HepG2 (cell line): ENCODE measurements around the gene PMAIP1. TPM values are rescaled to one million over a fixed set of nuclear protein-coding genes. Genes with fewer than 3 reads are reported as not detected.
A peak's percentile ranks its signal among the peaks of the same experiment; 100 is the strongest.

Source experiments
- ATAC-seq: fragments of 200-7000 bp; cut with Tn5 transposase; 3 replicates; pipeline ENCODE4 v1.9.1; 2020; ENCODE audit warnings: mild to moderate bottlenecking, moderate library complexity
- BruUV-seq: library from RNA; stranded (reverse); fragments of 400-500 nt; replicated peaks from 2 replicates; lab custom pipeline; 2021; lab: Mats Ljungman, UMichigan
- CTCF ChIA-PET: fragments of 300-600 bp; formaldehyde crosslinking; extraction: SDS; loops from one replicate; lab custom pipeline; 2021; ENCODE audit warnings: low total read pairs, inconsistent platforms, low intra/inter-chr PET ratio; lab: Yijun Ruan, JAX
- POLR2A ChIA-PET: fragments of 350-600 bp; sonication (Branson Sonifier 250); formaldehyde crosslinking; loops from one replicate; lab custom pipeline; 2020; ENCODE audit warnings: antibody characterized with exemption, inconsistent platforms; lab: Yijun Ruan, JAX
- DNase-seq: peaks from one replicate; pipeline ENCODE4 v3.0.0-alpha.2; 2015; ENCODE audit warnings: low spot score
- FAIRE-seq: peaks from 3 replicates; lab custom pipeline; 2011; peaks lifted over from hg19 to GRCh38; lab: Jason Lieb, UNC
- H2AFZ ChIP-seq: one replicate; pipeline ENCODE4 v1.6.1; 2011; ENCODE audit warnings: low read length, inconsistent platforms
- H3K27ac ChIP-seq: fragments of 300-600 bp; 3 replicates; pipeline ENCODE4 v1.8.0; 2011; ENCODE audit warnings: mixed run types, mild to moderate bottlenecking, mixed read lengths, low read length, inconsistent platforms; ENCODE audit not compliant: insufficient read depth; ENCODE audit errors: extremely low read length
- H3K27me3 ChIP-seq, 2 experiments: fragments of 200-600 bp in 1 of 2; 2 replicates in 1 of 2; 3 replicates in 1 of 2; pipeline versions ENCODE4 v1.6.0 to v1.8.0; 2011; ENCODE audit warnings: low read length in 2 of 2, mild to moderate bottlenecking in 2 of 2, moderate library complexity in 2 of 2, inconsistent platforms in 1 of 2; ENCODE audit not compliant: insufficient read depth in 2 of 2, control insufficient read depth in 1 of 2
- H3K36me3 ChIP-seq, 2 experiments: fragments of 200-600 bp in 1 of 2; replicated peaks in 1 of 2; 2 replicates in 1 of 2; 3 replicates in 1 of 2; pipeline versions ENCODE4 v1.5.1 to v1.8.0; 2011; ENCODE audit warnings: low read length in 2 of 2, inconsistent platforms in 1 of 2; ENCODE audit not compliant: insufficient read depth in 2 of 2, control insufficient read depth in 1 of 2
- H3K4me1 ChIP-seq: 2 replicates; pipeline ENCODE4 v1.5.1; 2012; ENCODE audit warnings: low read length, inconsistent platforms; ENCODE audit not compliant: insufficient read depth
- H3K4me2 ChIP-seq: 2 replicates; pipeline ENCODE4 v1.6.0; 2011; ENCODE audit warnings: low read depth, low read length, inconsistent platforms
- H3K4me3 ChIP-seq, 3 experiments: fragments of 200-600 bp in 1 of 3; sonication (generic), shearing (Covaris generic) in 1 of 3; replicated peaks in 1 of 3; 2 replicates each; pipeline ENCODE4 v1.5.1; 2011 to 2016; ENCODE audit warnings: low read length in 3 of 3, inconsistent platforms in 2 of 3, low read depth in 2 of 3, mild to moderate bottlenecking in 2 of 3, control low read depth in 1 of 3, mixed read lengths in 1 of 3; ENCODE audit not compliant: insufficient read depth in 1 of 3
- H3K79me2 ChIP-seq: one replicate; pipeline ENCODE4 v1.6.1; 2011; ENCODE audit warnings: low read length, inconsistent platforms; ENCODE audit not compliant: insufficient read depth
- H3K9ac ChIP-seq: 2 replicates; pipeline ENCODE4 v1.6.0; 2011; ENCODE audit warnings: mild to moderate bottlenecking, low read depth, low read length, inconsistent platforms; ENCODE audit not compliant: insufficient read depth
- H3K9me3 ChIP-seq: 2 replicates; pipeline ENCODE4 v1.5.1; 2012; ENCODE audit warnings: mild to moderate bottlenecking, low read length
- H4K20me1 ChIP-seq: 2 replicates; pipeline ENCODE4 v1.6.0; 2011; ENCODE audit warnings: inconsistent platforms, mild to moderate bottlenecking, low read length, moderate library complexity; ENCODE audit not compliant: insufficient read depth
- CHD4 ChIP-seq: fragments of 200-600 bp; sonication (generic); IDR thresholded peaks from 2 replicates; pipeline ENCODE4 v1.7.0; 2017; ENCODE audit warnings: mild to moderate bottlenecking, low read length, borderline replicate concordance
- EHMT2 ChIP-seq: fragments of 200-600 bp; sonication (generic); IDR thresholded peaks from 2 replicates; pipeline ENCODE4 v1.7.0; 2017; ENCODE audit warnings: antibody characterized with exemption, low read depth, low read length, borderline replicate concordance
- FOSL2 ChIP-seq: sonication (generic); formaldehyde crosslinking; IDR thresholded peaks from 2 replicates; pipeline ENCODE4 v1.4.0; 2020; ENCODE audit warnings: missing genetic modification reagents
- FUBP1 ChIP-seq: sonication (generic); formaldehyde crosslinking; IDR thresholded peaks from 2 replicates; pipeline ENCODE4 v1.5.1; 2020; ENCODE audit warnings: missing genetic modification reagents, mild to moderate bottlenecking, borderline replicate concordance
- HHEX ChIP-seq: IDR thresholded peaks from 2 replicates; pipeline ENCODE4 v1.6.1; 2016; ENCODE audit warnings: control low read depth
- IKZF4 ChIP-seq: sonication (generic); formaldehyde crosslinking; IDR thresholded peaks from 2 replicates; pipeline ENCODE4 v1.5.1; 2020; ENCODE audit warnings: borderline replicate concordance, mild to moderate bottlenecking, low read depth, missing genetic modification reagents; ENCODE audit errors: not compliant biosample characterization
- KLF15 ChIP-seq: sonication (generic); formaldehyde crosslinking; IDR thresholded peaks from 2 replicates; pipeline ENCODE4 v1.8.1; 2023; ENCODE audit warnings: borderline replicate concordance, mild to moderate bottlenecking, inconsistent platforms, missing genetic modification reagents, mixed read lengths
- ZBTB39 ChIP-seq: sonication (generic); formaldehyde crosslinking; IDR thresholded peaks from 2 replicates; pipeline ENCODE4 v1.5.0; 2020; ENCODE audit warnings: missing genetic modification reagents
- ZNF225 ChIP-seq: sonication (generic); formaldehyde crosslinking; IDR thresholded peaks from 2 replicates; pipeline ENCODE4 v1.4.0; 2020; ENCODE audit warnings: mild to moderate bottlenecking, missing genetic modification reagents
- ZNF629 ChIP-seq: sonication (generic); formaldehyde crosslinking; conservative IDR thresholded peaks from 2 replicates; pipeline ENCODE4 v1.5.0; 2020; ENCODE audit warnings: missing genetic modification reagents
- WGBS: methylation state at CpG from one replicate; pipeline ENCODE4 v1.1.6; 2017; ENCODE audit warnings: low lambda C conversion rate; 5-methylcytosine and 5-hydroxymethylcytosine counted together
- in situ Hi-C: cut with HindIII; loops from 2 replicates; pipeline ENCODE4 v1.10.0; 2017; ENCODE audit warnings: low pct_unique_long_range_greater_than_20kb; ENCODE audit not compliant: extremely low pct_ligation_motif_present
- intact Hi-C: fragments of 100-400 bp; cut with micrococcal nuclease; formaldehyde crosslinking; loops from one replicate; pipeline ENCODE4 v1.10.0; 2022; ENCODE audit not compliant: unreplicated experiment
- polyA plus RNA-seq, 8 experiments: library from polyadenylated mRNA; depleted of rRNA in 3 of 8; stranded (reverse) in 7 of 8; unstranded in 1 of 8; fragments of >200 nt; fragmentation: Illumina TruSeq in 4 of 8; extraction: Trizol in 4 of 8; gene quantifications; 2 replicates each; pipeline versions ENCODE4 v1.2.1 to v1.2.3, GENCODE V29; 2011 to 2016; ENCODE audit warnings: low read depth in 4 of 8, missing spikeins in 1 of 8, mixed read lengths in 1 of 8; ENCODE audit not compliant: insufficient read depth in 1 of 8
- total RNA-seq, 5 experiments: library from RNA; depleted of rRNA; stranded (reverse); fragments of >200 nt; fragmentation: Illumina TruSeq; extraction: Trizol; gene quantifications; 2 replicates each; pipeline ENCODE4 v1.2.3, GENCODE V29; 2016; ENCODE audit warnings: low read depth in 1 of 5
- TF ChIP-seq, protein P1 (sequence below): sonication (generic); IDR thresholded peaks from 2 replicates; pipeline ENCODE4 v1.6.1; 2016; ENCODE audit warnings: low read depth, borderline replicate concordance

Gene PMAIP1
- total and polyA plus RNA-seq, 2 of the 13 experiments (the other 11 are each of a cell fraction or from before 2014, with no cell fraction given): 1.5 to 1.7 TPM

DNA sequence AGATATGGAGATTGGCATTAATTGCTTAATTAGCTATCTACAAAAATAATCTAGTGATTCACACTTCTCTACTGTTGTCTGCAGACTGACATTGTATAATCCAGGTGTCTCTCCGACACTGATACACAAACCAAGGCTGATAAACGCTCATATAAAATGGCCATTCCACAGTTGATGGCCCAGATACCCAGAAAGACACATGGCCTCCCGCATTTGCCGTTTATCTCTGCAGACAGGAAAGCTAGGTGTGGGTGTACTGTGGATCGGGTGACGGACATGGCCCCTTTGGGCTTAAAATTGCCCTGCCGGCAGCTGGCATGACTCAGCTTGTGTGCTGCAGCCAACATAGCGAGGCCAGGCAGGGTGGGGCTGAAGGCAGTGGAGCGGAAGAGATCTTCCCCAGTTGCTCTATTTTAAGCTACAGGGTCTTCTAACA lies 18.5 kb downstream of the PMAIP1 start:
- intact Hi-C loops (no loop called here), in situ Hi-C loops (no loop called here)
- no peak for DNase-seq
- Histone ChIP-seq H2AFZ (no peak overlapping the region), H3K9ac (no peak overlapping the region), H4K20me1 (no peaks in the 10 kb centered on the region), H3K36me3 (no peaks in the 10 kb centered on the region), H3K79me2 (no peaks in the 10 kb centered on the region), H3K9me3 (no peaks in the 10 kb centered on the region), H3K27me3 (peaks cover 2 to 8% of the 10 kb centered on the region in 2 experiments; a peak in 2 of 5 replicates), H3K27ac (no peak overlapping the region), H3K4me1 (no peaks in the 10 kb centered on the region), H3K4me2 (no peak overlapping the region), H3K4me3 (no peak overlapping the region)
- ChIA-PET POLR2A (no interaction called here), CTCF (no interaction called here)
- no TSS peak for BruUV-seq
- TF ChIP-seq FOSL2 (CRISPR knock-in tag) (0 out of 2 replicates have a peak, but pooled peaks have one; percentile 23), CHD4 (no peak), HHEX (CRISPR knock-in tag) (no peak), FUBP1 (CRISPR knock-in tag) (no peak)
- TF ChIP-seq, protein P1, sequence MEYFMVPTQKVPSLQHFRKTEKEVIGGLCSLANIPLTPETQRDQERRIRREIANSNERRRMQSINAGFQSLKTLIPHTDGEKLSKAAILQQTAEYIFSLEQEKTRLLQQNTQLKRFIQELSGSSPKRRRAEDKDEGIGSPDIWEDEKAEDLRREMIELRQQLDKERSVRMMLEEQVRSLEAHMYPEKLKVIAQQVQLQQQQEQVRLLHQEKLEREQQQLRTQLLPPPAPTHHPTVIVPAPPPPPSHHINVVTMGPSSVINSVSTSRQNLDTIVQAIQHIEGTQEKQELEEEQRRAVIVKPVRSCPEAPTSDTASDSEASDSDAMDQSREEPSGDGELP: peak; percentile 44; the same call in 1 of the 2 replicates
- ATAC-seq: no peak
- FAIRE-seq: no peak
- WGBS: 20% methylated on average over 9 of the region's 9 CpGs

- no TSS peak for BruUV-seq
- FAIRE-seq (no peak), ATAC-seq (no peak), DNase-seq (no peak)
- intact Hi-C loops (no loop called here), in situ Hi-C loops (no loop called here)
- CTCF ChIA-PET: no interaction called here
- H3K27me3 ChIP-seq: peaks cover 3 to 8% of the 10 kb centered on the region in 2 experiments; a peak in 2 of 5 replicates
- no peak overlapping the region for H3K27ac ChIP-seq
- 25% methylated on average over 6 of the region's 6 CpGs for WGBS
- H3K4me2 ChIP-seq: no peak overlapping the region
- no peaks in the 10 kb centered on the region for H4K20me1 ChIP-seq
- H3K4me1 ChIP-seq: no peaks in the 10 kb centered on the region
- no peak overlapping the region for H3K4me3 ChIP-seq
- POLR2A ChIA-PET: no interaction called here
- no peak overlapping the region for H2AFZ ChIP-seq
- H3K9me3 ChIP-seq: no peaks in the 10 kb centered on the region
- no peaks in the 10 kb centered on the region for H3K79me2 ChIP-seq
- H3K36me3 ChIP-seq: no peaks in the 10 kb centered on the region
- H3K9ac ChIP-seq: no peak overlapping the region
- TF ChIP-seq IKZF4 (no peak), ZNF225 (CRISPR knock-in tag) (no peak), KLF15 (no peak), EHMT2 (no peak), ZNF629 (no peak), ZBTB39 (CRISPR knock-in tag) (no peak)
These were observed 19.2 kb downstream of the PMAIP1 start for GRCh38 chr18:59918997-59919396.
